ENCODE results near the gene SPSB1. TPM values are rescaled to one million over a fixed set of nuclear protein-coding genes. Genes with fewer than 3 reads are reported as not detected.

SPSB1 gene
- total and polyA plus RNA-seq, 2 of the 4 experiments (the other 2 are of a cell fraction) = 16.7 to 19.8 TPM

DNA sequence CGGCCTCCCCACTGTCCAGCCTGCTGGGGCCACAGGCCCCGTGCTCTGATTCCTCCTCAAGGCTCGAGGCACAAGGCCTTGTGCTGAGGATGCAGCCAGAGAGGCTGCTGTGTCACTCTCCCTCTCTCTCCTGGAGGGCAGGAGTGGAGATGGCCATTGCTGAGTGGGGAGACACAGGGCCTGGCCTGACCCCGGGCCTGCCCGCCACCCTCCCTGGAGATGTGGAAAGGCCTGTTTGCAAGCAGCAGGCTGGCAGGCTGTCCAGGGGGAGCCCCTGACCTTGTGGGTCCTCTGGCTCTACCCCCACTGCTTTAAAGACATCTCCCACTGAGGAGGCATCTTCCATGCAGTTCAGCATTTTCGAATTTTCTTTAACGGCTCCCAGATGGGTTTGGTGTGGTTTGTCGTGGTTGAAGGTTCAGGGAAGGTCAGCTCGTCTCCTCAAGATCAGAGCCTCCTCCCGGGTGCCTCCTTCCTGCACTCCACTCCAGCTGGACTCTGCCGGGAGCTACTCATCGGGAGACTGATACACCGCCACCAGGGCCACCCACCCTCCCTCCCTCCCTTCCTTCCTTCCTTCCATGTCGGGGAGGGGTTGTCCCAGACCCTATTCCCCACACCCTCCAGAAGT, 69.1 kb downstream of the SPSB1 start:
- Histone ChIP-seq H3K9ac (ENCODE audit: low read depth, low read length) (no peak overlapping the region), H2AK5ac (ENCODE audit: low read depth, low read length) (no peak overlapping the region), H3K4me2 (ENCODE audit: low read depth, low read length) (no peak overlapping the region), H3K4me1 (ENCODE audit: control insufficient read depth, insufficient read depth, low read length) (peaks cover 5% of the 10 kb centered on the region; the same call in 1 of the 2 replicates), H4K20me1 (ENCODE audit: insufficient read depth, low read length) (peaks cover 91% of the 10 kb centered on the region), H3K56ac (ENCODE audit: extremely low read depth, insufficient read depth, low read length) (no peak overlapping the region), H3K14ac (replicated peaks; ENCODE audit: low read depth, low read length) (no peak overlapping the region), H3K36me3 (ENCODE audit: control insufficient read depth, insufficient read depth, low read length) (peaks cover 22% of the 10 kb centered on the region), H3K18ac (ENCODE audit: low read depth, low read length) (no peak overlapping the region), H2BK120ac (ENCODE audit: low read depth, low read length) (no peak overlapping the region), H4K91ac (ENCODE audit: insufficient read depth, low read depth, low read length) (no peak overlapping the region), H2BK15ac (ENCODE audit: low read depth, low read length) (no peak overlapping the region), H2AFZ (replicated peaks; ENCODE audit: low read length, poor library complexity) (no peak overlapping the region), H3K79me1 (ENCODE audit: low read depth in 1 of 2, low read length in 2 of 2) (peaks cover 23 to 94% of the 10 kb centered on the region in 2 experiments), H2BK20ac (ENCODE audit: low read depth, low read length) (0 out of 2 replicates have a peak overlapping the region, but pooled peaks have one; percentile 6), H3K9me3 (ENCODE audit: control insufficient read depth, insufficient read depth, low read length) (no peaks in the 10 kb centered on the region), H3K27ac (ENCODE audit: insufficient read depth, low read length) (no peak overlapping the region), H3K23ac (ENCODE audit: low read depth, low read length) (no peak overlapping the region), H3K4ac (ENCODE audit: low read depth, low read length) (no peak overlapping the region), H3K9me1 (ENCODE audit: insufficient read depth, low read length) (peaks cover 16% of the 10 kb centered on the region), H2BK5ac (ENCODE audit: low read depth, low read length, poor library complexity, severe bottlenecking) (no peak overlapping the region), H4K8ac (ENCODE audit: low read depth in 2 of 2, low read length in 2 of 2) (no peak overlapping the region), H3K27me3 (ENCODE audit: control insufficient read depth, insufficient read depth, low read length) (no peaks in the 10 kb centered on the region), H4K5ac (ENCODE audit: low read depth, low read length) (no peak overlapping the region), H2AK9ac (replicated peaks; ENCODE audit: low read depth, low read length, poor library complexity) (peak overlapping the region; percentile 42), H3K4me3 (ENCODE audit: insufficient read depth, low read depth, low read length) (no peak overlapping the region)
- peak; percentile 38; the same call in 1 of the 2 replicates for ATAC-seq (ENCODE audit: low read depth)
- DNase-seq = peak; percentile 50
- 90% methylated on average over 2 of the region's 14 CpGs; no CpG with 5 or more reads in 1 of the 2 experiments for WGBS, 2 experiments (ENCODE audit: extremely low coverage in 2 of 2, insufficient read length in 1 of 2)
- no peak for TF ChIP-seq SMC3 (IDR thresholded peaks at IDR 0.05; ENCODE audit: low read depth, low read length)
- TF ChIP-seq FOS (IDR thresholded peaks at IDR 0.05; ENCODE audit: low read depth, low read length) = no peak
- no peak for TF ChIP-seq RFX5 (IDR thresholded peaks at IDR 0.05; ENCODE audit: low read depth, low read length)
- TF ChIP-seq RAD21 (IDR thresholded peaks at IDR 0.05; ENCODE audit: low read length) = no peak
- TF ChIP-seq MAZ (IDR thresholded peaks at IDR 0.05; ENCODE audit: borderline replicate concordance, low read depth, low read length) = no peak
- no peak for TF ChIP-seq NFE2L2 (IDR thresholded peaks at IDR 0.05; ENCODE audit: low read depth, low read length)
- TF ChIP-seq, protein P1, sequence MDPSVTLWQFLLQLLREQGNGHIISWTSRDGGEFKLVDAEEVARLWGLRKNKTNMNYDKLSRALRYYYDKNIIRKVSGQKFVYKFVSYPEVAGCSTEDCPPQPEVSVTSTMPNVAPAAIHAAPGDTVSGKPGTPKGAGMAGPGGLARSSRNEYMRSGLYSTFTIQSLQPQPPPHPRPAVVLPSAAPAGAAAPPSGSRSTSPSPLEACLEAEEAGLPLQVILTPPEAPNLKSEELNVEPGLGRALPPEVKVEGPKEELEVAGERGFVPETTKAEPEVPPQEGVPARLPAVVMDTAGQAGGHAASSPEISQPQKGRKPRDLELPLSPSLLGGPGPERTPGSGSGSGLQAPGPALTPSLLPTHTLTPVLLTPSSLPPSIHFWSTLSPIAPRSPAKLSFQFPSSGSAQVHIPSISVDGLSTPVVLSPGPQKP (IDR thresholded peaks at IDR 0.05; ENCODE audit: borderline replicate concordance, low read depth, low read length) = no peak
- no peak for TF ChIP-seq CHD1 (IDR thresholded peaks at IDR 0.05; ENCODE audit: low read depth, low read length)
- dilution Hi-C loops (cut with HindIII; ENCODE audit: low sequenced_read_pairs, unreplicated experiment) (no loop called here), in situ Hi-C loops (cut with MboI; ENCODE audit: low sequenced_read_pairs) (no loop called here), intact Hi-C loops (cut with micrococcal nuclease) (no loop called here)
- CTCF ChIA-PET = no interaction called here
- POLR2A ChIA-PET (ENCODE audit: unreplicated experiment) = no interaction called here
- no TSS peak for BruUV-seq (replicated peaks)

All from IMR-90 (cell line).